OCI-LY7 (cell line): ENCODE data around the gene RASSF4.

ENCODE experiments used
- EZH2phosphoT487 ChIP-seq: fragments of 200-600 bp; sonication (generic); IDR thresholded peaks from 2 replicates; pipeline ENCODE4 v1.6.1; 2018; ENCODE audit warnings: low read depth, borderline replicate concordance, mild to moderate bottlenecking, mixed run types, antibody characterized with exemption, low read length, moderate library complexity, mixed read lengths
- TF ChIP-seq, protein P1 (sequence below): fragments of 200-600 bp; sonication (generic); conservative IDR thresholded peaks from 2 replicates; pipeline ENCODE4 v1.5.1; 2014; ENCODE audit warnings: mild to moderate bottlenecking, antibody characterized with exemption, low read length, moderate library complexity, mixed read lengths

DNA sequence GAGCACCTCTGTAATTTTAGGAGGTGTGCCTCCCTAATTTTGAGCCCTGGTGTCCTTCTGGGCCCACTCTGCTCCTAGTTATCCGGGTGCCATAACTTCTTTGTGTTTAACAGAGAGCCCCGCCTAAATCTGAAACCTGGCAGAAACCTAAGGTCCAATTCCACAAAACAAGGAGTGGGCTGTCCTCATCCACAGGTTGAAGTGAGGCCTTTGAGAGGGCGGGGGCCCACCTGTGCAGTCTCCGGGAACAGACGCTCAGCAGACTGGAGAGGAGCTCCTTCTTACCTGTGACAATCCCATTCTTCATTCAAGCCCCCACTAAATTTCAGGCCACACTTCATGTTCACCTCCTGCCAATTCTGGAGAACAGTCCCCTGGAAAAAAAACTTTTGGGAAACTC lies 37.6 kb upstream of the RASSF4 start:
- TF ChIP-seq, protein P1, sequence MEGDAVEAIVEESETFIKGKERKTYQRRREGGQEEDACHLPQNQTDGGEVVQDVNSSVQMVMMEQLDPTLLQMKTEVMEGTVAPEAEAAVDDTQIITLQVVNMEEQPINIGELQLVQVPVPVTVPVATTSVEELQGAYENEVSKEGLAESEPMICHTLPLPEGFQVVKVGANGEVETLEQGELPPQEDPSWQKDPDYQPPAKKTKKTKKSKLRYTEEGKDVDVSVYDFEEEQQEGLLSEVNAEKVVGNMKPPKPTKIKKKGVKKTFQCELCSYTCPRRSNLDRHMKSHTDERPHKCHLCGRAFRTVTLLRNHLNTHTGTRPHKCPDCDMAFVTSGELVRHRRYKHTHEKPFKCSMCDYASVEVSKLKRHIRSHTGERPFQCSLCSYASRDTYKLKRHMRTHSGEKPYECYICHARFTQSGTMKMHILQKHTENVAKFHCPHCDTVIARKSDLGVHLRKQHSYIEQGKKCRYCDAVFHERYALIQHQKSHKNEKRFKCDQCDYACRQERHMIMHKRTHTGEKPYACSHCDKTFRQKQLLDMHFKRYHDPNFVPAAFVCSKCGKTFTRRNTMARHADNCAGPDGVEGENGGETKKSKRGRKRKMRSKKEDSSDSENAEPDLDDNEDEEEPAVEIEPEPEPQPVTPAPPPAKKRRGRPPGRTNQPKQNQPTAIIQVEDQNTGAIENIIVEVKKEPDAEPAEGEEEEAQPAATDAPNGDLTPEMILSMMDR, result no peak
- no peak for TF ChIP-seq EZH2phosphoT487
